ENCODE measurements around the gene GPX5. TPM values are rescaled to one million over a fixed set of nuclear protein-coding genes. Genes with fewer than 3 reads are reported as not detected.

Gene GPX5
- total RNA-seq, 1 donor from 2014 or later: not detected

- no peak for DNase-seq (ENCODE audit: low read depth, low spot score)
- H3K9me3 Mint-ChIP-seq: peaks cover 3% of the 10 kb centered on the region
- no peaks in the 10 kb centered on the region for H3K36me3 Mint-ChIP-seq (ENCODE audit: low read depth)
- peak overlapping the region; percentile 45 for H3K4me3 Mint-ChIP-seq
- no peak overlapping the region for H3K27ac Mint-ChIP-seq (ENCODE audit: unreplicated experiment)
- peaks cover 21% of the 10 kb centered on the region for H3K4me1 Mint-ChIP-seq
- H3K27me3 Mint-ChIP-seq (ENCODE audit: low read depth): peaks cover 58% of the 10 kb centered on the region
- no peak for TF ChIP-seq CTCF (conservative IDR thresholded peaks at IDR 0.05)
Observed at GRCh38 chr6:28486988-28487742, 38.5 kb upstream of the GPX5 start.

GRCh38 chr6:28488916-28489365 is 36.7 kb upstream of the GPX5 start:
- Mint-ChIP-seq H3K4me1 (peaks cover 21% of the 10 kb centered on the region), H3K27me3 (ENCODE audit: low read depth) (peaks cover 45% of the 10 kb centered on the region), H3K9me3 (peaks cover 3% of the 10 kb centered on the region), H3K4me3 (peak overlapping the region; percentile 88), H3K27ac (ENCODE audit: unreplicated experiment) (peak overlapping the region; percentile 79), H3K36me3 (ENCODE audit: low read depth) (no peaks in the 10 kb centered on the region)
- no peak for TF ChIP-seq CTCF (conservative IDR thresholded peaks at IDR 0.05)
- DNase-seq (ENCODE audit: low read depth, low spot score): peak; percentile 47

DNA sequence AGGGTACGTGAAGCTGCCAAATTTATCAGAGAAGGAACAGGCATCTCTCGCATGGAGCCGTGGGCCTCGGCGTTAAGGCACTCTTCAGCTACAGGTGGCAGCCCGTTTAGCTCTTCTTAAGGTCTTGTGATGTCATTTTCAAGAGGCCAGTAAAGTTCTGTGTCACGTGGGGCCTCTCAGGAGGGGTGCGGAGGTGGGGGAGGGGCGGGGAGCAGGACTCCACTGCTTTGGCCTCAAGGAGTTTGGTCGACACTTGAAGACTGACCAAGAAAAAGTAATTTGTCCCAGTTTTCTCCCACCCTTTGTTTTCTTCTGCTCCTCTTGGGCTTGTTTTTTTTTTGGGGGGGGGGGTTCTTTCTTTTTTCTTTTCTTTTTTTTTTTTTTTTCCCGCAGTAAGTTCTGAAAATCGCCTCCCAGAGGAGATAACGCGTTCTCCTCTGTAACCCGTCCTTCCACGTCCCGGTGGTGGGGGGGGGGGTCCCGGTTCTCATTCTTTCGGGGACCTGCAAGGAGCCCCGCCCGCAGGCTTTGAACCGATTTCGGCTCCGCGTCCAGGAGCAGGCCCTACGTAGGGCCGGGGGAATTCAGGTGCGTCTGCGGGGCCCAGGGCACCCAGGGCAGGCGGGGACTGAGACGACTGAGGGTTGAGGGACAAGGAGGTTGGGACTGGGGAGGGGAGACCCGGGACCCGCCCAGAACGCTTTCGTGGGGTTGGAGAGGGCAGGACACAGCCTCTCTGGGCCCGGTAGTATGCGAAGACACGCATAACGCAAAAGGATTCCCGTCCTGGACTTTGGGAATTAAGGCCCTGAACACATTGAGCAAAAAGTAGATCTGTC is 36.1 kb upstream of the GPX5 start:
- Mint-ChIP-seq H3K27ac (ENCODE audit: unreplicated experiment) (peak overlapping the region; percentile 88), H3K36me3 (ENCODE audit: low read depth) (no peaks in the 10 kb centered on the region), H3K4me1 (peaks cover 21% of the 10 kb centered on the region), H3K9me3 (peaks cover 3% of the 10 kb centered on the region), H3K27me3 (ENCODE audit: low read depth) (peaks cover 45% of the 10 kb centered on the region), H3K4me3 (peak overlapping the region; percentile 88)
- DNase-seq (ENCODE audit: low read depth, low spot score): peak; percentile 45
- TF ChIP-seq CTCF (conservative IDR thresholded peaks at IDR 0.05): no peak

- Mint-ChIP-seq H3K4me3 (peak overlapping the region; percentile 88), H3K27ac (ENCODE audit: unreplicated experiment) (peak overlapping the region; percentile 88), H3K4me1 (peaks cover 21% of the 10 kb centered on the region), H3K27me3 (ENCODE audit: low read depth) (peaks cover 45% of the 10 kb centered on the region), H3K9me3 (peaks cover under 1% of the 10 kb centered on the region), H3K36me3 (ENCODE audit: low read depth) (no peaks in the 10 kb centered on the region)
- no peak for TF ChIP-seq CTCF (conservative IDR thresholded peaks at IDR 0.05)
- no peak for DNase-seq (ENCODE audit: low read depth, low spot score)
Observed at GRCh38 chr6:28490205-28490890, 35.3 kb upstream of the GPX5 start.

GRCh38 chr6:28491984-28492317 is 33.7 kb upstream of the GPX5 start:
- Mint-ChIP-seq H3K36me3 (ENCODE audit: low read depth) (no peaks in the 10 kb centered on the region), H3K4me3 (peak overlapping the region; percentile 20), H3K4me1 (peaks cover 27% of the 10 kb centered on the region), H3K9me3 (no peaks in the 10 kb centered on the region), H3K27me3 (ENCODE audit: low read depth) (peaks cover 37% of the 10 kb centered on the region), H3K27ac (ENCODE audit: unreplicated experiment) (no peak overlapping the region)
- DNase-seq (ENCODE audit: low read depth, low spot score): no peak
- no peak for TF ChIP-seq CTCF (conservative IDR thresholded peaks at IDR 0.05)

All from neural crest cell (in vitro differentiated cells).